ENCODE data around the gene CLHC1. TPM values are rescaled to one million over a fixed set of nuclear protein-coding genes. Genes with fewer than 3 reads are reported as not detected.

Gene CLHC1
- polyA plus RNA-seq, 1 of the 3 experiments (the other 2 are of a cell fraction), result 3.8 TPM

GRCh38 chr2:55173438-55174054 is 58.5 kb downstream of the CLHC1 start:
- 91% methylated on average over 2 of the region's 2 CpGs for WGBS (ENCODE audit: low lambda C conversion rate)

DNA sequence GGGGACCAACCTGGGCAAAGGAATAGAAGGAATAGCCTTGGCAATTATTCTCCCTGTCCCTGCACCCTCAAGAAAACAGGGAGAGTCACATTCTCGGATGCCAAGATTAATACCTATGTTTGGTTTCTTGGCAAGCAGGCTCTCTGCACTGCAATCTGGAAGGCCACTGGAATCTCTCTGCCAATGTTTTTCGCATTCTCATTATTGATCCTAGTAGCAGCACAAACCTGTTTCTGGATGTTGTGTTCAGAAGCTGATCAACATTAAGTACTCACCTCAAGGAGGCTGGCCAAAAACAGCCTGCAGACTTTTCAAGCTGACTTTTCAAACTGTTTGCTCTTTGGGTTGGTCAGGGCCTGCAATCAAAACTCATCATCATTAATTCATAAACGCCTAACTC is 62.2 kb downstream of the CLHC1 start:
- no peak overlapping the region for H3K4me2 ChIP-seq
- H3K9me2 ChIP-seq, result no peaks in the 10 kb centered on the region
- CTCF ChIA-PET, result interaction anchor here (1.2 to 18.9 kb wide), 9 partner anchors 14 to 271 kb away, joined by 3 to 215 read pairs (median 8); no protein-coding TSS in a partner anchor
- H2AFZ ChIP-seq (ENCODE audit: low read depth), result no peak overlapping the region
- H3K27ac ChIP-seq (ENCODE audit: low read depth in 2 of 2, low read length in 1 of 2), result peak overlapping the region; percentile 64 to 65
- H3K36me3 ChIP-seq (replicated peaks in 1 of 2; ENCODE audit: control insufficient read depth in 1 of 2, insufficient read depth in 2 of 2, low read length in 1 of 2), result peaks cover 0 to 2% of the 10 kb centered on the region in 2 experiments
- peaks cover 20% of the 10 kb centered on the region for H3K79me2 ChIP-seq (ENCODE audit: insufficient read depth)
- no peak overlapping the region for H3K4me3 ChIP-seq (ENCODE audit: low read depth in 2 of 2, low read length in 1 of 2)
- no peaks in the 10 kb centered on the region for H3K27me3 ChIP-seq (ENCODE audit: insufficient read depth)
- 90% methylated on average over 3 of the region's 3 CpGs for WGBS (ENCODE audit: low lambda C conversion rate)
- no peak for DNase-seq
- no peaks in the 10 kb centered on the region for H3K9me3 ChIP-seq
- POLR2A ChIA-PET, result no interaction called here
- peaks cover 7 to 27% of the 10 kb centered on the region in 2 experiments for H3K4me1 ChIP-seq (ENCODE audit: control insufficient read depth in 1 of 2, insufficient read depth in 2 of 2, low read depth in 1 of 2, low read length in 1 of 2)
- H4K20me1 ChIP-seq (ENCODE audit: insufficient read depth), result no peaks in the 10 kb centered on the region
- H3K9ac ChIP-seq, result no peak overlapping the region
- peaks cover 12% of the 10 kb centered on the region for H3F3A ChIP-seq (replicated peaks; ENCODE audit: insufficient read depth)
- no peak for TF ChIP-seq EZH2phosphoT487 (IDR thresholded peaks at IDR 0.05; ENCODE audit: borderline replicate concordance, low read depth)
- TF ChIP-seq TAF1 (IDR thresholded peaks at IDR 0.05; ENCODE audit: borderline replicate concordance, low read depth, low read length), result no peak
- TF ChIP-seq JUND (IDR thresholded peaks at IDR 0.05), result no peak
- no peak for TF ChIP-seq FOXM1 (IDR thresholded peaks at IDR 0.05; ENCODE audit: low read depth)
- TF ChIP-seq SIN3A (IDR thresholded peaks at IDR 0.05; ENCODE audit: borderline replicate concordance, low read depth, low read length), result no peak
- no peak for TF ChIP-seq REST (IDR thresholded peaks at IDR 0.05; ENCODE audit: low read depth, low read length)
- TF ChIP-seq FOXJ3 (CRISPR knock-in tag; IDR thresholded peaks at IDR 0.05), result no peak
- no peak for TF ChIP-seq NRF1 (IDR thresholded peaks at IDR 0.05; ENCODE audit: low read depth, low read length)
- TF ChIP-seq ELF1 (IDR thresholded peaks at IDR 0.05), result no peak
- TF ChIP-seq RAD21 (IDR thresholded peaks at IDR 0.05; ENCODE audit: low read length), result no peak

More at GRCh38 chr2:55173438-55174054, 58.5 kb downstream of the CLHC1 start:
- no peak overlapping the region for H2AFZ ChIP-seq (ENCODE audit: low read depth)
- H3K4me2 ChIP-seq, result no peak overlapping the region
- no peak overlapping the region for H3K9ac ChIP-seq
- TF ChIP-seq IRF3 (IDR thresholded peaks at IDR 0.05; ENCODE audit: low read depth, low read length) (no peak), MEF2A (IDR thresholded peaks at IDR 0.05; ENCODE audit: borderline replicate concordance, low read depth) (no peak), NRF1 (IDR thresholded peaks at IDR 0.05; ENCODE audit: low read depth, low read length) (no peak), EZH2phosphoT487 (IDR thresholded peaks at IDR 0.05; ENCODE audit: borderline replicate concordance, low read depth) (no peak)
- TF ChIP-seq, protein P1, sequence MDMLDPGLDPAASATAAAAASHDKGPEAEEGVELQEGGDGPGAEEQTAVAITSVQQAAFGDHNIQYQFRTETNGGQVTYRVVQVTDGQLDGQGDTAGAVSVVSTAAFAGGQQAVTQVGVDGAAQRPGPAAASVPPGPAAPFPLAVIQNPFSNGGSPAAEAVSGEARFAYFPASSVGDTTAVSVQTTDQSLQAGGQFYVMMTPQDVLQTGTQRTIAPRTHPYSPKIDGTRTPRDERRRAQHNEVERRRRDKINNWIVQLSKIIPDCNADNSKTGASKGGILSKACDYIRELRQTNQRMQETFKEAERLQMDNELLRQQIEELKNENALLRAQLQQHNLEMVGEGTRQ (IDR thresholded peaks at IDR 0.05; ENCODE audit: borderline replicate concordance, low read depth, low read length), result no peak
- H3K79me2 ChIP-seq (ENCODE audit: insufficient read depth), result 0 out of 2 replicates have a peak, but pooled peaks cover 3% of the 10 kb centered on the region
- H3K4me3 ChIP-seq (ENCODE audit: low read depth in 2 of 2, low read length in 1 of 2), result no peak overlapping the region
- peaks cover 11% of the 10 kb centered on the region for H3F3A ChIP-seq (replicated peaks; ENCODE audit: insufficient read depth)
- H3K27ac ChIP-seq (ENCODE audit: low read depth in 2 of 2, low read length in 1 of 2), result no peak overlapping the region
- CTCF ChIA-PET, result interaction anchor here (0.7 to 18.9 kb wide), 6 partner anchors 81 to 1066 kb away, joined by 3 to 215 read pairs (median 11); no protein-coding TSS in a partner anchor
- no peak for DNase-seq
- peaks cover 0 to 2% of the 10 kb centered on the region in 2 experiments for H3K36me3 ChIP-seq (replicated peaks in 1 of 2; ENCODE audit: control insufficient read depth in 1 of 2, insufficient read depth in 2 of 2, low read length in 1 of 2)
- H3K9me3 ChIP-seq, result no peaks in the 10 kb centered on the region
- H4K20me1 ChIP-seq (ENCODE audit: insufficient read depth), result no peaks in the 10 kb centered on the region
- H3K27me3 ChIP-seq (ENCODE audit: insufficient read depth), result no peaks in the 10 kb centered on the region
- peaks cover 0 to 7% of the 10 kb centered on the region in 2 experiments; a peak in 3 of 4 replicates for H3K4me1 ChIP-seq (ENCODE audit: control insufficient read depth in 1 of 2, insufficient read depth in 2 of 2, low read depth in 1 of 2, low read length in 1 of 2)
- POLR2A ChIA-PET, result interaction anchor here (0.9 kb wide), 1 partner anchor 14 kb away, joined by 3 read pairs; no protein-coding TSS in a partner anchor
- no peaks in the 10 kb centered on the region for H3K9me2 ChIP-seq

Data from SK-N-SH (cell line).